SU-DHL-6 (cell line): ENCODE measurements around the gene SELENON.

Experiments
- EZH2phosphoT487 ChIP-seq: fragments of 200-600 bp; sonication (generic), shearing (Covaris generic); conservative IDR thresholded peaks from 2 replicates; pipeline ENCODE4 v1.6.1; 2018; ENCODE audit warnings: mild to moderate bottlenecking, antibody characterized with exemption, low read length, moderate library complexity, mixed read lengths
- TF ChIP-seq, protein P1 (sequence below): fragments of 200-600 bp; sonication (generic); IDR thresholded peaks from one replicate; pipeline ENCODE4 v1.5.1; 2017; ENCODE audit warnings: antibody characterized with exemption, mild to moderate bottlenecking, low read length, moderate library complexity; ENCODE audit not compliant: insufficient read depth, poor library complexity, severe bottlenecking

GRCh38 chr1:25793585-25794170 is 6.3 kb upstream of the SELENON start:
- TF ChIP-seq, protein P1, sequence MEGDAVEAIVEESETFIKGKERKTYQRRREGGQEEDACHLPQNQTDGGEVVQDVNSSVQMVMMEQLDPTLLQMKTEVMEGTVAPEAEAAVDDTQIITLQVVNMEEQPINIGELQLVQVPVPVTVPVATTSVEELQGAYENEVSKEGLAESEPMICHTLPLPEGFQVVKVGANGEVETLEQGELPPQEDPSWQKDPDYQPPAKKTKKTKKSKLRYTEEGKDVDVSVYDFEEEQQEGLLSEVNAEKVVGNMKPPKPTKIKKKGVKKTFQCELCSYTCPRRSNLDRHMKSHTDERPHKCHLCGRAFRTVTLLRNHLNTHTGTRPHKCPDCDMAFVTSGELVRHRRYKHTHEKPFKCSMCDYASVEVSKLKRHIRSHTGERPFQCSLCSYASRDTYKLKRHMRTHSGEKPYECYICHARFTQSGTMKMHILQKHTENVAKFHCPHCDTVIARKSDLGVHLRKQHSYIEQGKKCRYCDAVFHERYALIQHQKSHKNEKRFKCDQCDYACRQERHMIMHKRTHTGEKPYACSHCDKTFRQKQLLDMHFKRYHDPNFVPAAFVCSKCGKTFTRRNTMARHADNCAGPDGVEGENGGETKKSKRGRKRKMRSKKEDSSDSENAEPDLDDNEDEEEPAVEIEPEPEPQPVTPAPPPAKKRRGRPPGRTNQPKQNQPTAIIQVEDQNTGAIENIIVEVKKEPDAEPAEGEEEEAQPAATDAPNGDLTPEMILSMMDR, result no peak
- no peak for TF ChIP-seq EZH2phosphoT487
